HG02763 (cell line): Measurements from ENCODE around the gene ADCYAP1R1.
"Not testable (repeated sequence)": the region's sequence is repeated elsewhere in the genome, so short reads cannot be mapped to it uniquely, and the experiment has no call there.

Experiments
- ATAC-seq: cut with Tn5 transposase; IDR thresholded peaks from one replicate; pipeline ENCODE4 v1.9.1; 2021; ENCODE audit warnings: mild to moderate bottlenecking, moderate library complexity; ENCODE audit not compliant: unreplicated experiment

Gene ADCYAP1R1

GRCh38 chr7:31126976-31127375, 74.9 kb downstream of the ADCYAP1R1 start:
- ATAC-seq: no peak

GRCh38 chr7:31129067-31129466, 77.0 kb downstream of the ADCYAP1R1 start:
- ATAC-seq: no peak

- ATAC-seq: no peak
Observed at GRCh38 chr7:31133497-31133896, 81.4 kb downstream of the ADCYAP1R1 start.

GRCh38 chr7:31134246-31135188, 82.4 kb downstream of the ADCYAP1R1 start:
- peak; percentile 88 for ATAC-seq

GRCh38 chr7:31137234-31137633, 85.1 kb downstream of the ADCYAP1R1 start:
- no peak for ATAC-seq

- ATAC-seq: no peak
Observed at GRCh38 chr7:31145339-31145738, 93.2 kb downstream of the ADCYAP1R1 start.

GRCh38 chr7:31146030-31146429, 93.9 kb downstream of the ADCYAP1R1 start:
- ATAC-seq: no peak

GRCh38 chr7:31146538-31146937, 94.4 kb downstream of the ADCYAP1R1 start:
- no peak for ATAC-seq

GRCh38 chr7:31151849-31152248, 99.7 kb downstream of the ADCYAP1R1 start:
- no peak for ATAC-seq

- not testable (repeated sequence) for ATAC-seq
Observed at GRCh38 chr7:31153318-31153717, 101.2 kb downstream of the ADCYAP1R1 start.

- ATAC-seq: no peak
Observed at GRCh38 chr7:31160941-31161340, 108.8 kb downstream of the ADCYAP1R1 start.
